Heart right ventricle (tissue), 16 donors: Measurements from ENCODE around the gene KIF26B. TPM values are rescaled to one million over a fixed set of nuclear protein-coding genes. Genes with fewer than 3 reads are reported as not detected.

ENCODE experiments used
- ATAC-seq, 8 donors: fragments of 200-7000 bp; cut with Tn5 transposase; one replicate each; pipeline ENCODE4 v1.9.1; 2020; ENCODE audit warnings: mild to moderate bottlenecking in 8 of 8, moderate library complexity in 8 of 8, moderate number of reproducible peaks in 1 of 8
- DNase-seq, 2 donors: peaks; one replicate each; pipeline ENCODE4 v3.0.0-alpha.2; 2020
- H3K27ac ChIP-seq, 10 donors: fragments of 200-600 bp; sonication (generic) in 2 of 10; one replicate each; pipeline versions ENCODE4 v1.5.0 to v1.8.0; 2020 to 2022; ENCODE audit warnings: mild to moderate bottlenecking in 3 of 10
- H3K27me3 ChIP-seq, 7 donors: fragments of 200-600 bp; one replicate each; pipeline ENCODE4 v1.8.0; 2021 to 2022; ENCODE audit warnings: mild to moderate bottlenecking in 2 of 7
- H3K36me3 ChIP-seq, 9 donors: fragments of 200-600 bp; sonication (generic) in 1 of 9; one replicate each; pipeline versions ENCODE4 v1.5.0 to v1.8.0; 2020 to 2022; ENCODE audit warnings: mild to moderate bottlenecking in 2 of 9
- H3K4me1 ChIP-seq, 9 donors: fragments of 200-600 bp; sonication (generic) in 1 of 9; one replicate each; pipeline versions ENCODE4 v1.5.0 to v1.8.0; 2020 to 2022; ENCODE audit warnings: mild to moderate bottlenecking in 4 of 9
- H3K4me3 ChIP-seq, 10 donors: fragments of 200-600 bp; sonication (generic) in 2 of 10; one replicate each; pipeline versions ENCODE4 v1.5.0 to v1.8.0; 2020 to 2022; ENCODE audit warnings: mild to moderate bottlenecking in 7 of 10, moderate library complexity in 2 of 10
- H3K9me3 ChIP-seq, 11 donors: fragments of 200-600 bp in 10 of 11; sonication (generic) in 2 of 11; one replicate each; pipeline versions ENCODE4 v1.5.0 to v1.8.0; 2013 to 2022; ENCODE audit warnings: mild to moderate bottlenecking in 2 of 11, control low read depth in 1 of 11, moderate library complexity in 1 of 11
- CTCF ChIP-seq, 9 donors: fragments of 200-600 bp; sonication (generic) in 2 of 9; IDR thresholded peaks; one replicate each; pipeline versions ENCODE4 v1.5.0 to v1.8.0; 2021 to 2022; ENCODE audit warnings: antibody characterized with exemption in 9 of 9, mild to moderate bottlenecking in 5 of 9, moderate library complexity in 1 of 9
- WGBS, 2 donors: extraction: QIAGEN DNeasy Blood & Tissue Kit; methylation state at CpG; one replicate each; pipeline ENCODE4 v1.1.7; 2013; ENCODE audit warnings: inconsistent platforms in 1 of 2; 5-methylcytosine and 5-hydroxymethylcytosine counted together
- intact Hi-C, 10 donors: fragments of 100-400 bp; cut with DNase I; formaldehyde crosslinking; loops; one replicate each; pipeline versions ENCODE4 v1.11.1 to v1.14.2; 2022
- polyA plus RNA-seq, 2 donors: library from polyadenylated mRNA; stranded (reverse); fragments of 200-250 nt; gene quantifications; one replicate each; pipeline ENCODE4 v1.2.3, GENCODE V29; 2013
- total RNA-seq, 10 donors: library from RNA; stranded (reverse); fragmentation: NEBNext Ultra II Directional in 3 of 10; extraction: Animal tissue kit (Norgen Biotek cat#: 25700) in 3 of 10; gene quantifications; one replicate each; pipeline versions ENCODE4 v1.2.1 to v1.2.4, GENCODE V29; 2021 to 2023
- donor health status: Arrhythmogenic right ventricular cardiomyopathy.
- donor health status: ischemic (EF 13 %, LVEDD 7.1; RV severe dilation, severe dysfunction).
- donor health status: healthy with polysubstance abuse.
- donor health status: DM: no; HTN: yes; CAD: no.
- donor health status: DM: no; HTN: no; CAD: no.
- donor health status: ischemic (EF 25% LVEDD 6.9; RV normal size, moderate dysfunction).
- donor health status: ischemic (EF 25% LVEDD 5.7; RV mildly dilated, moderate dysfunction).
- donor health status: healthy.
- donor health status: DM: yes; HTN: yes; CAD: no.
- donor health status: Ischemic cardiomyopathy.
- donor health status: ischemic (EF 35%, LVEDD 5.7; RV mildly dilated, moderate dysfunction).
- donor health status: nonischemic (EF 11% LVEDD 7.7; RV severe dilation, severe dysfunction).
- donor health status: DM: yes; HTN: yes; CAD: no.
- donor health status: PGD.
- donor health status: ischemic (EF 29% LVEDD 5.4; RV normal size, mild dysfunction).
- donor health status: nonischemic (EF 23%, LVEDD 6.1; RV moderate dilation, normal function).

KIF26B gene
- total and polyA plus RNA-seq, 12 donors: 0.66 to 8.8 (median 2.8) TPM

GRCh38 chr1:245266105-245266504, 111.3 kb downstream of the KIF26B start:
- ATAC-seq (no peak), DNase-seq (no peak)
- Histone ChIP-seq H3K27ac (no peak overlapping the region), H3K4me1 (no peaks in the 10 kb centered on the region), H3K36me3 (no peaks in the 10 kb centered on the region), H3K4me3 (no peak overlapping the region), H3K27me3 (peaks cover 0 to 82% (median 13%) of the 10 kb centered on the region in 7 donors), H3K9me3 (peaks cover 0 to 9% (median 4%) of the 10 kb centered on the region in 11 donors)
- TF ChIP-seq CTCF (IDR thresholded peaks at IDR 0.05): no peak
- intact Hi-C loops: no loop called here

- intact Hi-C loops: no loop called here
- Histone ChIP-seq H3K27me3 (peaks cover 0 to 84% (median 7%) of the 10 kb centered on the region in 7 donors), H3K4me1 (no peaks in the 10 kb centered on the region), H3K4me3 (no peak overlapping the region), H3K27ac (no peak overlapping the region), H3K36me3 (no peaks in the 10 kb centered on the region), H3K9me3 (peaks cover 0 to 18% (median 5%) of the 10 kb centered on the region in 11 donors)
- DNase-seq (no peak), ATAC-seq (no peak)
- no peak for TF ChIP-seq CTCF (IDR thresholded peaks at IDR 0.05)
Observed at GRCh38 chr1:245270063-245270462, 115.3 kb downstream of the KIF26B start.

- intact Hi-C loops: no loop called here
- no peaks in the 10 kb centered on the region for H3K36me3 ChIP-seq
- no peak overlapping the region for H3K27ac ChIP-seq
- whole genome bisulfite sequencing, 2 donors: 94 to 100% methylated on average over 1 of the region's 1 CpG
- H3K9me3 ChIP-seq: peaks cover 0 to 18% (median 5%) of the 10 kb centered on the region in 11 donors
- DNase-seq: no peak
- H3K4me1 ChIP-seq: no peaks in the 10 kb centered on the region
- peaks cover 0 to 86% (median 8%) of the 10 kb centered on the region in 7 donors for H3K27me3 ChIP-seq
- H3K4me3 ChIP-seq: no peak overlapping the region
- no peak for TF ChIP-seq CTCF (IDR thresholded peaks at IDR 0.05)
- ATAC-seq: no peak
Observed at GRCh38 chr1:245270972-245271371, 116.2 kb downstream of the KIF26B start.

- Histone ChIP-seq H3K4me3 (no peak overlapping the region), H3K27me3 (peaks cover 0 to 88% (median 14%) of the 10 kb centered on the region in 7 donors), H3K27ac (no peak overlapping the region), H3K9me3 (peaks cover 0 to 18% (median 5%) of the 10 kb centered on the region in 11 donors), H3K36me3 (no peaks in the 10 kb centered on the region), H3K4me1 (no peaks in the 10 kb centered on the region)
- TF ChIP-seq CTCF (IDR thresholded peaks at IDR 0.05): no peak
- WGBS, 2 donors: 91 to 95% methylated on average over 4 of the region's 4 CpGs
- intact Hi-C loops: no loop called here
- ATAC-seq (no peak), DNase-seq (no peak)
Observed at GRCh38 chr1:245272676-245273075, 117.9 kb downstream of the KIF26B start.
